NCI-H748 (cell line): ENCODE data around the gene ASB8.

Experiments used
- DNase-seq: peaks from one replicate; lab custom pipeline; 2025; ENCODE audit not compliant: unreplicated experiment; lab: John Stamatoyannopoulos, UW

The ASB8 gene

GRCh38 chr12:48106681-48107613 is 50.4 kb downstream of the ASB8 start:
- no peak for DNase-seq

GRCh38 chr12:48105867-48106680 is 51.2 kb downstream of the ASB8 start, which contains the start of gene SENP1:
SENP1 (minus strand) TSS chr12:48106079; CDS start chr12:48101472, 4,607 bp downstream.
- DNase-seq: peak; percentile 90

GRCh38 chr12:48105321-48105866 is 51.9 kb downstream of the ASB8 start:
- DNase-seq: peak; percentile 60

- peak; percentile 22 for DNase-seq
Measured at GRCh38 chr12:48104531-48104930, 52.8 kb downstream of the ASB8 start.
